ENCODE results near the gene PHF11.

PHF11 gene

GRCh38 chr13:49512578-49512977 lies 16.8 kb downstream of the PHF11 start:
- no peak for DNase-seq (ENCODE audit: low spot score)
- CTCF ChIA-PET: interaction anchor here (0.6 kb wide), 1 partner anchor 40 kb away, joined by 4 read pairs; no protein-coding TSS in a partner anchor
- POLR2A ChIA-PET (ENCODE audit: low non-redundant PET): no interaction called here
- no peak overlapping the region for H3K27ac ChIP-seq
- TF ChIP-seq CTCF (conservative IDR thresholded peaks at IDR 0.05; ENCODE audit: low read depth): no peak

GRCh38 chr13:49516467-49516866 lies 20.7 kb downstream of the PHF11 start:
- DNase-seq (ENCODE audit: low spot score): no peak
- ChIA-PET POLR2A (ENCODE audit: low non-redundant PET) (no interaction called here), CTCF (interaction anchor here (0.6 kb wide), 1 partner anchor 126 kb away, joined by 5 read pairs; no protein-coding TSS in a partner anchor)
- H3K27ac ChIP-seq: no peak overlapping the region
- TF ChIP-seq CTCF (conservative IDR thresholded peaks at IDR 0.05; ENCODE audit: low read depth): no peak

- POLR2A ChIA-PET (ENCODE audit: low non-redundant PET): no interaction called here
- TF ChIP-seq CTCF (conservative IDR thresholded peaks at IDR 0.05; ENCODE audit: low read depth): no peak
- DNase-seq (ENCODE audit: low spot score): no peak
- H3K27ac ChIP-seq: no peak overlapping the region
- CTCF ChIA-PET: no interaction called here
These were observed 21.7 kb downstream of the PHF11 start for GRCh38 chr13:49517461-49517860.

GRCh38 chr13:49521224-49521623 lies 25.5 kb downstream of the PHF11 start:
- no peak for DNase-seq (ENCODE audit: low spot score)
- no peak overlapping the region for H3K27ac ChIP-seq
- CTCF ChIA-PET: no interaction called here
- TF ChIP-seq CTCF (conservative IDR thresholded peaks at IDR 0.05; ENCODE audit: low read depth): no peak
- POLR2A ChIA-PET (ENCODE audit: low non-redundant PET): no interaction called here

- POLR2A ChIA-PET (ENCODE audit: low non-redundant PET): no interaction called here
These were observed 29.2 kb downstream of the PHF11 start for GRCh38 chr13:49524740-49525501.

GRCh38 chr13:49527123-49527522 lies 31.4 kb downstream of the PHF11 start:
- ChIA-PET POLR2A (ENCODE audit: low non-redundant PET) (no interaction called here), CTCF (no interaction called here)
- DNase-seq (ENCODE audit: low spot score): no peak
- TF ChIP-seq CTCF (conservative IDR thresholded peaks at IDR 0.05; ENCODE audit: low read depth): no peak
- no peak overlapping the region for H3K27ac ChIP-seq

More at GRCh38 chr13:49524740-49525501, 29.2 kb downstream of the PHF11 start:
- H3K27ac ChIP-seq: no peak overlapping the region
- TF ChIP-seq CTCF (conservative IDR thresholded peaks at IDR 0.05; ENCODE audit: low read depth): no peak
- no peak for DNase-seq (ENCODE audit: low spot score)
- CTCF ChIA-PET: no interaction called here
